OCI-LY3 (cell line): Measurements from ENCODE around the gene DAB1.

Experiments
- CTCF ChIP-seq: fragments of 200-600, 300-600 bp; sonication (generic); IDR thresholded peaks from 2 replicates; pipeline ENCODE4 v1.5.1; 2014; ENCODE audit warnings: antibody characterized with exemption, low read length, low read depth
- EZH2phosphoT487 ChIP-seq: fragments of 200-600 bp; shearing (Covaris generic); IDR thresholded peaks from 2 replicates; pipeline ENCODE4 v1.6.1; 2018; ENCODE audit warnings: antibody characterized with exemption, mixed run types, low read depth

- TF ChIP-seq CTCF (no peak), EZH2phosphoT487 (no peak)
Observed at GRCh38 chr1:57325117-57325516, 98.7 kb downstream of the DAB1 start.
